ENCODE measurements around the gene TET2.

DNA sequence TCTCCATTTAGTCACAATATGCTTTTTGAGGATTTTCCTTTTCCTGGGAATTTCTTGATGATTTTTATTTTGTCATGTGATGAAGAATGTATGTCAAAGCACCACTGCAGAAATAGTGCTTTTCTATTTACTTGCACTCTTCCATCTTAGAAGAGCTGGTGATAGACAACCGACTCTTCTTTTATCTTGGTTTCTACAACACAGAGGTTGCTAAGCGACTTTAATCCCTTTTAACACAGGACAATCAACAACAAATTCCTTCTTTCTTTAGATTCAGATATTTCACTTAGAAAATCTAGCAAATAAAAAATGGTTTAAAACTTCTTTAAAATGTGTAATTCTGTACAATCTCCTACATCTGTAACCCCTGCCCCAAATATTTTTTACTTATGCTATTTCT lies 34.6 kb downstream of the TET2 start:
- TF ChIP-seq, protein P1, sequence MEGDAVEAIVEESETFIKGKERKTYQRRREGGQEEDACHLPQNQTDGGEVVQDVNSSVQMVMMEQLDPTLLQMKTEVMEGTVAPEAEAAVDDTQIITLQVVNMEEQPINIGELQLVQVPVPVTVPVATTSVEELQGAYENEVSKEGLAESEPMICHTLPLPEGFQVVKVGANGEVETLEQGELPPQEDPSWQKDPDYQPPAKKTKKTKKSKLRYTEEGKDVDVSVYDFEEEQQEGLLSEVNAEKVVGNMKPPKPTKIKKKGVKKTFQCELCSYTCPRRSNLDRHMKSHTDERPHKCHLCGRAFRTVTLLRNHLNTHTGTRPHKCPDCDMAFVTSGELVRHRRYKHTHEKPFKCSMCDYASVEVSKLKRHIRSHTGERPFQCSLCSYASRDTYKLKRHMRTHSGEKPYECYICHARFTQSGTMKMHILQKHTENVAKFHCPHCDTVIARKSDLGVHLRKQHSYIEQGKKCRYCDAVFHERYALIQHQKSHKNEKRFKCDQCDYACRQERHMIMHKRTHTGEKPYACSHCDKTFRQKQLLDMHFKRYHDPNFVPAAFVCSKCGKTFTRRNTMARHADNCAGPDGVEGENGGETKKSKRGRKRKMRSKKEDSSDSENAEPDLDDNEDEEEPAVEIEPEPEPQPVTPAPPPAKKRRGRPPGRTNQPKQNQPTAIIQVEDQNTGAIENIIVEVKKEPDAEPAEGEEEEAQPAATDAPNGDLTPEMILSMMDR (conservative IDR thresholded peaks at IDR 0.05; ENCODE audit: low read depth, low read length) = no peak
- TF ChIP-seq POLR2A (IDR thresholded peaks at IDR 0.05; ENCODE audit: low read depth, low read length) = no peak
- no peak for TF ChIP-seq RCOR1 (IDR thresholded peaks at IDR 0.05; ENCODE audit: insufficient replicate concordance, low read length)
- no peak for TF ChIP-seq MXI1 (IDR thresholded peaks at IDR 0.05; ENCODE audit: borderline replicate concordance, low read depth, low read length)
